Measurements from ENCODE around the gene ZNG1B.
"Not testable (repeated sequence)": the region's sequence is repeated elsewhere in the genome, so short reads cannot be mapped to it uniquely, and the experiment has no call there.

ZNG1B gene

GRCh38 chr2:113532991-113533390 lies 95.5 kb downstream of the ZNG1B start:
- no CpG with 5 or more reads among the region's 4 CpGs for WGBS (ENCODE audit: extremely low coverage, insufficient coverage, insufficient read length)
- H3K79me2 ChIP-seq (ENCODE audit: control insufficient read depth, insufficient read depth, low read length, poor library complexity); DNase-seq; H3K23ac ChIP-seq (ENCODE audit: low read length); H3K79me1 ChIP-seq (ENCODE audit: low read length); H2AFZ ChIP-seq (ENCODE audit: insufficient read depth, low read length, poor library complexity); H2BK12ac ChIP-seq (ENCODE audit: low read length); H3K9me3 ChIP-seq (ENCODE audit: insufficient read depth, low read depth, low read length); H3K4me3 ChIP-seq (ENCODE audit: low read depth, low read length); H4K8ac ChIP-seq (ENCODE audit: low read depth, low read length); H3K27ac ChIP-seq (ENCODE audit: low read depth, low read length); H2AK5ac ChIP-seq (ENCODE audit: low read length); H2BK5ac ChIP-seq (ENCODE audit: low read depth, low read length, poor library complexity); H3K4ac ChIP-seq (ENCODE audit: low read depth, low read length); H4K91ac ChIP-seq (ENCODE audit: low read depth, low read length); H3K4me2 ChIP-seq (ENCODE audit: low read length); H3K36me3 ChIP-seq (ENCODE audit: control insufficient read depth in 1 of 2, insufficient read depth in 2 of 2, low read length in 2 of 2); H2BK120ac ChIP-seq (ENCODE audit: insufficient read depth, low read length, poor library complexity); H3K27me3 ChIP-seq (ENCODE audit: insufficient read depth, low read length); H3K4me1 ChIP-seq (ENCODE audit: control insufficient read depth in 1 of 2, insufficient read depth in 2 of 2, low read length in 2 of 2); H4K12ac ChIP-seq (ENCODE audit: low read depth, low read length); H3K9ac ChIP-seq (ENCODE audit: low read length); H3K18ac ChIP-seq (ENCODE audit: low read length); H3K14ac ChIP-seq (ENCODE audit: low read length): not testable (repeated sequence)

- not testable (repeated sequence) for H3K4me2 ChIP-seq (ENCODE audit: low read length); H2BK12ac ChIP-seq (ENCODE audit: low read length); H3K4ac ChIP-seq (ENCODE audit: low read depth, low read length); H3K4me3 ChIP-seq (ENCODE audit: low read depth, low read length); H2BK120ac ChIP-seq (ENCODE audit: insufficient read depth, low read length, poor library complexity); H3K9ac ChIP-seq (ENCODE audit: low read length); H2AK5ac ChIP-seq (ENCODE audit: low read length); H3K23ac ChIP-seq (ENCODE audit: low read length); H3K4me1 ChIP-seq (ENCODE audit: control insufficient read depth in 1 of 2, insufficient read depth in 2 of 2, low read length in 2 of 2); H3K27ac ChIP-seq (ENCODE audit: low read depth, low read length); H3K79me2 ChIP-seq (ENCODE audit: control insufficient read depth, insufficient read depth, low read length, poor library complexity); DNase-seq; H4K12ac ChIP-seq (ENCODE audit: low read depth, low read length); H4K8ac ChIP-seq (ENCODE audit: low read depth, low read length); H3K79me1 ChIP-seq (ENCODE audit: low read length); H3K14ac ChIP-seq (ENCODE audit: low read length); H3K18ac ChIP-seq (ENCODE audit: low read length); H3K27me3 ChIP-seq (ENCODE audit: insufficient read depth, low read length); H3K36me3 ChIP-seq (ENCODE audit: control insufficient read depth in 1 of 2, insufficient read depth in 2 of 2, low read length in 2 of 2); H3K9me3 ChIP-seq (ENCODE audit: insufficient read depth, low read depth, low read length); H2AFZ ChIP-seq (ENCODE audit: insufficient read depth, low read length, poor library complexity); H2BK5ac ChIP-seq (ENCODE audit: low read depth, low read length, poor library complexity); H4K91ac ChIP-seq (ENCODE audit: low read depth, low read length)
- WGBS (ENCODE audit: extremely low coverage, insufficient coverage, insufficient read length) = no CpG with 5 or more reads among the region's 6 CpGs
Measured at GRCh38 chr2:113536573-113536972, 99.1 kb downstream of the ZNG1B start.

GRCh38 chr2:113540834-113541203 lies 103.3 kb downstream of the ZNG1B start:
- not testable (repeated sequence) for H3K18ac ChIP-seq (ENCODE audit: low read length); H4K91ac ChIP-seq (ENCODE audit: low read depth, low read length); H2BK12ac ChIP-seq (ENCODE audit: low read length); H3K79me2 ChIP-seq (ENCODE audit: control insufficient read depth, insufficient read depth, low read length, poor library complexity); DNase-seq; H2BK5ac ChIP-seq (ENCODE audit: low read depth, low read length, poor library complexity); H3K27ac ChIP-seq (ENCODE audit: low read depth, low read length); H2AK5ac ChIP-seq (ENCODE audit: low read length); H3K4ac ChIP-seq (ENCODE audit: low read depth, low read length); H3K79me1 ChIP-seq (ENCODE audit: low read length); H3K14ac ChIP-seq (ENCODE audit: low read length); H3K9me3 ChIP-seq (ENCODE audit: insufficient read depth, low read depth, low read length); H3K27me3 ChIP-seq (ENCODE audit: insufficient read depth, low read length); H3K4me2 ChIP-seq (ENCODE audit: low read length); H3K36me3 ChIP-seq (ENCODE audit: control insufficient read depth in 1 of 2, insufficient read depth in 2 of 2, low read length in 2 of 2); H2AFZ ChIP-seq (ENCODE audit: insufficient read depth, low read length, poor library complexity); H2BK120ac ChIP-seq (ENCODE audit: insufficient read depth, low read length, poor library complexity); H3K4me3 ChIP-seq (ENCODE audit: low read depth, low read length); H4K8ac ChIP-seq (ENCODE audit: low read depth, low read length); H3K23ac ChIP-seq (ENCODE audit: low read length); H4K12ac ChIP-seq (ENCODE audit: low read depth, low read length); H3K9ac ChIP-seq (ENCODE audit: low read length); H3K4me1 ChIP-seq (ENCODE audit: control insufficient read depth in 1 of 2, insufficient read depth in 2 of 2, low read length in 2 of 2)
- no CpG with 5 or more reads among the region's 5 CpGs for WGBS (ENCODE audit: extremely low coverage, insufficient coverage, insufficient read length)

- H3K23ac ChIP-seq (ENCODE audit: low read length); H2AFZ ChIP-seq (ENCODE audit: insufficient read depth, low read length, poor library complexity); H3K9me3 ChIP-seq (ENCODE audit: insufficient read depth, low read depth, low read length); H2BK5ac ChIP-seq (ENCODE audit: low read depth, low read length, poor library complexity); H3K79me1 ChIP-seq (ENCODE audit: low read length); H4K12ac ChIP-seq (ENCODE audit: low read depth, low read length); H3K79me2 ChIP-seq (ENCODE audit: control insufficient read depth, insufficient read depth, low read length, poor library complexity); H2BK12ac ChIP-seq (ENCODE audit: low read length); H3K27me3 ChIP-seq (ENCODE audit: insufficient read depth, low read length); H3K27ac ChIP-seq (ENCODE audit: low read depth, low read length); H4K91ac ChIP-seq (ENCODE audit: low read depth, low read length); H3K36me3 ChIP-seq (ENCODE audit: control insufficient read depth in 1 of 2, insufficient read depth in 2 of 2, low read length in 2 of 2); H3K18ac ChIP-seq (ENCODE audit: low read length); H3K4ac ChIP-seq (ENCODE audit: low read depth, low read length); H3K9ac ChIP-seq (ENCODE audit: low read length); H3K4me1 ChIP-seq (ENCODE audit: control insufficient read depth in 1 of 2, insufficient read depth in 2 of 2, low read length in 2 of 2); H3K14ac ChIP-seq (ENCODE audit: low read length); H4K8ac ChIP-seq (ENCODE audit: low read depth, low read length); H2AK5ac ChIP-seq (ENCODE audit: low read length); H2BK120ac ChIP-seq (ENCODE audit: insufficient read depth, low read length, poor library complexity): not testable (repeated sequence)
- peak overlapping the region; percentile 54 for H3K4me3 ChIP-seq (ENCODE audit: low read depth, low read length)
- DNase-seq = peak; percentile 0 to 14
- no CpG with 5 or more reads among the region's 71 CpGs for WGBS (ENCODE audit: extremely low coverage, insufficient coverage, insufficient read length)
- H3K4me2 ChIP-seq (ENCODE audit: low read length) = peak overlapping the region; percentile 76
Measured at GRCh38 chr2:113541204-113541975, 103.9 kb downstream of the ZNG1B start.
